ENCODE results near the gene ETFA.

The ETFA gene

DNA sequence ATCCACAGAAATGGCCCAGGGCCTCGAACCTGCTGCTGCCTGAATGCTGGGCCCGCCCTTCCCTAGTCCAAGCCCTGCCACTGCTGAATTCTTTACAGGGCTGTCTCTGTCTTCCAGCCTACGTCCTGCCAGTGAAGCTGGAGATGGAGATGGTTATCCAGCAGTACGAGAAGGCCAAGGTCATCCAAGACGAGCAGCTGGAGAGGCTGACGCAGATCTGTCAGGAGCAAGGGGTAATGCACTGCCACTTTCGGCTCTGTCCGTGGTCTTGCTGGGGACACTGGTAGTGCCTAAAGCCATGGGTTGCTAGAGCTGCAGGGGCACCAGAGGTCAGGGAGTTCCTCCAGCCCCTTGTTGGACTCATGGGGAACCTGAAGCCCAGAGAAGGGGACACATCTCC lies 135.8 kb downstream of the ETFA start:
- Histone ChIP-seq H3K27ac (ENCODE audit: insufficient read depth in 1 of 2, low read depth in 1 of 2, low read length in 2 of 2, poor library complexity in 1 of 2, severe bottlenecking in 2 of 2) (no peak overlapping the region), H3K36me3 (ENCODE audit: control insufficient read depth in 4 of 4, insufficient read depth in 4 of 4, low read length in 3 of 4) (no peaks in the 10 kb centered on the region), H3K9me3 (ENCODE audit: control extremely low read depth in 1 of 5, control insufficient read depth in 4 of 5, insufficient read depth in 2 of 5, low read depth in 1 of 5, low read length in 4 of 5) (peaks cover 0 to 2% (median 0%) of the 10 kb centered on the region in 5 experiments), H3K4me1 (ENCODE audit: control extremely low read depth in 1 of 4, control insufficient read depth in 4 of 4, insufficient read depth in 4 of 4, low read length in 3 of 4) (peaks cover 0 to 3% (median 0%) of the 10 kb centered on the region in 4 experiments), H3K4me3 (ENCODE audit: control insufficient read depth in 1 of 7, extremely low read depth in 1 of 7, insufficient read depth in 4 of 7, low read depth in 2 of 7, low read length in 6 of 7) (no peak overlapping the region), H3K27me3 (replicated peaks in 2 of 5; ENCODE audit: control insufficient read depth in 4 of 5, insufficient read depth in 5 of 5, low read length in 4 of 5) (peaks cover 0 to 27% (median 2%) of the 10 kb centered on the region in 5 experiments)
- POLR2A ChIA-PET = no interaction called here
- DNase-seq = no peak
- CTCF ChIA-PET = interaction anchor here (0.6 kb wide), 1 partner anchor 15 kb away, joined by 3 read pairs; no protein-coding TSS in a partner anchor
- 96% methylated on average over 8 of the region's 8 CpGs for WGBS (ENCODE audit: insufficient coverage)

DNA sequence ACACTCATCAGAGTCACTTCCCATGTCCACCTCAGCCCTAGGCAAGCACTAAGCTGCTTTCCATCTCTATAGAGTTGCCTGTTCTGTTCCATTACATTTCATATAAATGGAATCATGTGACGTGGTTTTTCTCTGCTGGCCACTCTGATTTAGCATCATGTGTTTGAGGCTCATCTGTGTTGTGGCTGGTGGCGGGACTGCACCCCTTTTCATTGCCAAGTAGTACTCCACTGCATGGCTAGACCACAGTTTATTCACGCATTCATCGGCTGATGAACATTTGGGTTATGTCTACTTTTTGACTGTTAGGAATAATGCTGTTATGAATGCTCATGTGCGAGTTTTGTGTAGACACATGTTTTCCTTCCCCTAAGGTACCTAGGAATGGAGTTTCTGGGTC lies 136.6 kb downstream of the ETFA start:
- CTCF ChIA-PET = interaction anchor here (0.8 kb wide), 1 partner anchor 10 kb away, joined by 3 read pairs; no protein-coding TSS in a partner anchor
- no peak overlapping the region for H3K27ac ChIP-seq (ENCODE audit: insufficient read depth in 1 of 2, low read depth in 1 of 2, low read length in 2 of 2, poor library complexity in 1 of 2, severe bottlenecking in 2 of 2)
- 84% methylated on average over 4 of the region's 5 CpGs for WGBS (ENCODE audit: insufficient coverage)
- peaks cover 0 to 27% (median 2%) of the 10 kb centered on the region in 5 experiments for H3K27me3 ChIP-seq (replicated peaks in 2 of 5; ENCODE audit: control insufficient read depth in 4 of 5, insufficient read depth in 5 of 5, low read length in 4 of 5)
- POLR2A ChIA-PET = no interaction called here
- peaks cover 0 to 3% (median 0%) of the 10 kb centered on the region in 4 experiments for H3K4me1 ChIP-seq (ENCODE audit: control extremely low read depth in 1 of 4, control insufficient read depth in 4 of 4, insufficient read depth in 4 of 4, low read length in 3 of 4)
- DNase-seq = no peak
- peaks cover 0 to 2% (median 0%) of the 10 kb centered on the region in 5 experiments for H3K9me3 ChIP-seq (ENCODE audit: control extremely low read depth in 1 of 5, control insufficient read depth in 4 of 5, insufficient read depth in 2 of 5, low read depth in 1 of 5, low read length in 4 of 5)
- no peak overlapping the region for H3K4me3 ChIP-seq (ENCODE audit: control insufficient read depth in 1 of 7, extremely low read depth in 1 of 7, insufficient read depth in 4 of 7, low read depth in 2 of 7, low read length in 6 of 7)
- H3K36me3 ChIP-seq (ENCODE audit: control insufficient read depth in 4 of 4, insufficient read depth in 4 of 4, low read length in 3 of 4) = no peaks in the 10 kb centered on the region

DNA sequence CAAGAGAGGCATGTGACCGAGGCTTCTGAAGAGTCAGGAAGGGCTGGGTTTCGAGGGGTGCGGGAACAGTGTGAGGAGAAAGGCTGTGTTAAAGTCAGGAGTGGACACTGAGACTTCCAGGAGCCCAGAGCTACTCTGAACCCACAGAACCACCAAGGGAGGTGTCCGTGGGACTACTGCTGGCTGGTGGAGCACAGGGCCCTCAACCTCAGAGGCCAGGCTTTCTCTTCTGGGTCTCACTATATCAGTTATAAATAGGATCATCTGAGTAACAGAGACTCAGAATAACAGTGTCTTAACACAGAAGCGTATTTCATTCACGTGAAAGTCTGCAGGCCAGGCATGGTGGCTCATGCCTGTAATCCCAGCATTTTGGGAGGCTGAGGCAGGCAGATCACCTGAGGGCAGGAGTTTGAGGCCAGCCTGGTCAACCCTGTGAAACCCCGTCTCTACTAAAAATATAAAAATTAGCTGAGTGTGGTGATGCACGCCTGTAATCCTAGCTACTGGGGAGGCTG lies 137.9 kb downstream of the ETFA start:
- Histone ChIP-seq H3K27me3 (replicated peaks in 2 of 5; ENCODE audit: control insufficient read depth in 4 of 5, insufficient read depth in 5 of 5, low read length in 4 of 5) (peaks cover 0 to 18% (median 2%) of the 10 kb centered on the region in 5 experiments), H3K27ac (ENCODE audit: insufficient read depth in 1 of 2, low read depth in 1 of 2, low read length in 2 of 2, poor library complexity in 1 of 2, severe bottlenecking in 2 of 2) (no peak overlapping the region), H3K9me3 (ENCODE audit: control extremely low read depth in 1 of 5, control insufficient read depth in 4 of 5, insufficient read depth in 2 of 5, low read depth in 1 of 5, low read length in 4 of 5) (peaks cover 0 to 2% (median 0%) of the 10 kb centered on the region in 5 experiments), H3K4me1 (ENCODE audit: control extremely low read depth in 1 of 4, control insufficient read depth in 4 of 4, insufficient read depth in 4 of 4, low read length in 3 of 4) (peaks cover 0 to 3% (median 0%) of the 10 kb centered on the region in 4 experiments), H3K36me3 (ENCODE audit: control insufficient read depth in 4 of 4, insufficient read depth in 4 of 4, low read length in 3 of 4) (no peaks in the 10 kb centered on the region), H3K4me3 (ENCODE audit: control insufficient read depth in 1 of 7, extremely low read depth in 1 of 7, insufficient read depth in 4 of 7, low read depth in 2 of 7, low read length in 6 of 7) (no peak overlapping the region)
- ChIA-PET POLR2A (no interaction called here), CTCF (no interaction called here)
- DNase-seq = no peak
- 86% methylated on average over 6 of the region's 8 CpGs for WGBS (ENCODE audit: insufficient coverage)

DNA sequence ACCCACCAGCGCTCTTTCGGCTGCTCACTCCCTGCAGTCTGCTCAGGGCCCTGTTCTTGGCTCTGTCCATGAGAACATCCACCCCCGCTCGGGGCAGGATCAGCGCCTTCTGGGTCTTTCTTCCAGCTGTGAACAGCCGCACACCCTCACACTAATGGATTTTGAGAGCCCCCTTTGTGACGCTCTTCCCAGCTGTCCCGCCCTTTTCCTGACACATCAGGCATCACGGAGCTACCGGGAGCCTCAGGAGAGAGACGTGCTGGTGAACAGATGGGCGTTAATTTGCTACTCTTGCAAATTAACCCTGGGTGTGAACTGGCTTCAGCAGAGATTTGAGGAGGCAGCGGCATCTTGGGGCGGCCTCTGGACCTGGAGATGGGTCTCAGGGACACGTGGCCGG lies 138.5 kb downstream of the ETFA start:
- POLR2A ChIA-PET = no interaction called here
- Histone ChIP-seq H3K9me3 (ENCODE audit: control extremely low read depth in 1 of 5, control insufficient read depth in 4 of 5, insufficient read depth in 2 of 5, low read depth in 1 of 5, low read length in 4 of 5) (peaks cover 0 to 2% (median 0%) of the 10 kb centered on the region in 5 experiments), H3K27me3 (replicated peaks in 2 of 5; ENCODE audit: control insufficient read depth in 4 of 5, insufficient read depth in 5 of 5, low read length in 4 of 5) (peaks cover 0 to 12% (median 0%) of the 10 kb centered on the region in 5 experiments), H3K36me3 (ENCODE audit: control insufficient read depth in 4 of 4, insufficient read depth in 4 of 4, low read length in 3 of 4) (no peaks in the 10 kb centered on the region), H3K4me3 (ENCODE audit: control insufficient read depth in 1 of 7, extremely low read depth in 1 of 7, insufficient read depth in 4 of 7, low read depth in 2 of 7, low read length in 6 of 7) (no peak overlapping the region), H3K4me1 (ENCODE audit: control extremely low read depth in 1 of 4, control insufficient read depth in 4 of 4, insufficient read depth in 4 of 4, low read length in 3 of 4) (no peaks in the 10 kb centered on the region), H3K27ac (ENCODE audit: insufficient read depth in 1 of 2, low read depth in 1 of 2, low read length in 2 of 2, poor library complexity in 1 of 2, severe bottlenecking in 2 of 2) (no peak overlapping the region)
- WGBS (ENCODE audit: insufficient coverage) = 82% methylated on average over 12 of the region's 16 CpGs
- DNase-seq = no peak
- CTCF ChIA-PET = no interaction called here

DNA sequence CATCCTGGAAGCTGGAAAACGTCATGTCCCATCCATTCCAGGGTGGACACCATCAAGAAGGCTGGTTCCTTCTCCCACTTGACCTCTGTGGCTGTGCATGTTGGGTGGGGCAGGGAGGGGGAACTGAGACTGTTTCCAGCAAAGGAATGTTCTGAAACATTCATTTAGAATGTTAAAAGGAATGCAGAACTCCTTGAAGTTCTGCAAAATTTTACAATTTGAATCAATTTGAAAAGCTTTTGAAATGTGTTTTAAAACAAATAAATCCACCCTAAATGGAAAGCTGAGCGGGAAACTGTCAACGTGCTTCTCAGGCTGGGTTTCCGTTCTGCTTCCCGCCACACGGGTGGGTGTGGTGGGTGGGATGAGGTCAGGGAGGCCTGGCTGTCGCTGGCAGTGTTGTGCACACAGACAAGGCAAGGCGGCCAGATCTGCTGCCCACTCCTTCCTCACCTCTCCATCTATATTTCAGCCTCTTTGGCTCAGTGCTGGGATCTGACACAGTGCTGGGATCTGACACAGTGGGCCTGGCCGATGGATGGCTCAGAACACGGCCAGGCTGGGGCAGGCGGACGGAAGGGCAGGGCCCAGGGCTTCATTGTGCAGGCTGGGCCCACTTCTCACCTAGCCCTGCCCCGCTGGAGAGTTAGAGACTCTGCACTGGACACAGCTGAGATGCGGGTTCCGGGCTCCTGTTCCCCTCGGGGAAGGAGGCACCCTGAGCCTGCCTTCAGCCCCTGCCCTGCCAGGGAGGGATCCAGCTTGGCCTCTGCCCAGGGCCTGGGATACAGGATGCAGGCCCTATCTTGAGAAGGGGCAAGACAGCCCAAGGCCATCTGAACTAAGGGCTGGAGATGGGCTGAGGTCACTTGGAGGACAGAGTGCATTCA lies 141.1 kb downstream of the ETFA start:
- CTCF ChIA-PET = no interaction called here
- WGBS (ENCODE audit: insufficient coverage) = 97% methylated on average over 8 of the region's 16 CpGs
- POLR2A ChIA-PET = no interaction called here
- no peaks in the 10 kb centered on the region for H3K4me1 ChIP-seq (ENCODE audit: control extremely low read depth in 1 of 4, control insufficient read depth in 4 of 4, insufficient read depth in 4 of 4, low read length in 3 of 4)
- no peak for DNase-seq
- no peaks in the 10 kb centered on the region for H3K36me3 ChIP-seq (ENCODE audit: control insufficient read depth in 4 of 4, insufficient read depth in 4 of 4, low read length in 3 of 4)
- no peak overlapping the region for H3K27ac ChIP-seq (ENCODE audit: insufficient read depth in 1 of 2, low read depth in 1 of 2, low read length in 2 of 2, poor library complexity in 1 of 2, severe bottlenecking in 2 of 2)
- H3K9me3 ChIP-seq (ENCODE audit: control extremely low read depth in 1 of 5, control insufficient read depth in 4 of 5, insufficient read depth in 2 of 5, low read depth in 1 of 5, low read length in 4 of 5) = peaks cover 0 to 2% (median 0%) of the 10 kb centered on the region in 5 experiments
- no peak overlapping the region for H3K4me3 ChIP-seq (ENCODE audit: control insufficient read depth in 1 of 7, extremely low read depth in 1 of 7, insufficient read depth in 4 of 7, low read depth in 2 of 7, low read length in 6 of 7)
- no peaks in the 10 kb centered on the region for H3K27me3 ChIP-seq (replicated peaks in 2 of 5; ENCODE audit: control insufficient read depth in 4 of 5, insufficient read depth in 5 of 5, low read length in 4 of 5)

DNA sequence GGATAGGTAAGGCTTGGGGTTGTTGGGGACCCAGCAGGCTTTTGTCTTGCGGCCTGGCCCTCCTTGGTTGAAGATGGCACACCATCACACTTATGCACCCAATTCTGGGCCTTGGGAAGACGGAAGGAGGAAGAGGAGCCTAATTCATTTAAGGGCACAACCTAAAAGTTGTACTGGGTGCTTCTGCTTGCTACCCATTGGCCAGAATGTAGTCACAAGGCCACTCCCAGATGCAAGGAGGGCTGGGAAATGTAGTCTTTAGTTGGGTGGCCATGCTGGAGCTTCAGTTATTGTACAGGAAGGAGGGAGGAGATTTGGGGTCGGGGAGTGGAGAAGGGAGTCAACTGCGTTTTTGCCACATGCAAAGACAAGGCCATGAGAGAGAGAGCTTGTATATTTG lies 142.3 kb downstream of the ETFA start:
- Histone ChIP-seq H3K9me3 (ENCODE audit: control extremely low read depth in 1 of 5, control insufficient read depth in 4 of 5, insufficient read depth in 2 of 5, low read depth in 1 of 5, low read length in 4 of 5) (no peaks in the 10 kb centered on the region), H3K4me1 (ENCODE audit: control extremely low read depth in 1 of 4, control insufficient read depth in 4 of 4, insufficient read depth in 4 of 4, low read length in 3 of 4) (no peaks in the 10 kb centered on the region), H3K36me3 (ENCODE audit: control insufficient read depth in 4 of 4, insufficient read depth in 4 of 4, low read length in 3 of 4) (no peaks in the 10 kb centered on the region), H3K4me3 (ENCODE audit: control insufficient read depth in 1 of 7, extremely low read depth in 1 of 7, insufficient read depth in 4 of 7, low read depth in 2 of 7, low read length in 6 of 7) (no peak overlapping the region), H3K27me3 (replicated peaks in 2 of 5; ENCODE audit: control insufficient read depth in 4 of 5, insufficient read depth in 5 of 5, low read length in 4 of 5) (no peaks in the 10 kb centered on the region), H3K27ac (ENCODE audit: insufficient read depth in 1 of 2, low read depth in 1 of 2, low read length in 2 of 2, poor library complexity in 1 of 2, severe bottlenecking in 2 of 2) (no peak overlapping the region)
- 82% methylated on average over 2 of the region's 4 CpGs for WGBS (ENCODE audit: insufficient coverage)
- ChIA-PET POLR2A (no interaction called here), CTCF (no interaction called here)
- DNase-seq = peak in 1 of 3 donors; percentile 44

All from common myeloid progenitor, CD34-positive (primary cell).